Measurements from ENCODE around the gene BNC1.
A peak's percentile ranks its signal among the peaks of the same experiment; 100 is the strongest.

BNC1 gene

GRCh38 chr15:83310521-83311456 is 26.3 kb upstream of the BNC1 start:
- Histone ChIP-seq H3K36me3 (ENCODE audit: control insufficient read depth, insufficient read depth, low read length) (no peaks in the 10 kb centered on the region), H3K9me3 (ENCODE audit: control insufficient read depth, insufficient read depth, low read length) (no peaks in the 10 kb centered on the region), H3K27me3 (ENCODE audit: control insufficient read depth, insufficient read depth, low read length) (no peaks in the 10 kb centered on the region), H3K9ac (ENCODE audit: low read depth, low read length) (no peak overlapping the region), H3K4me3 (ENCODE audit: low read depth, low read length) (no peak overlapping the region), H3K4me1 (ENCODE audit: control insufficient read depth, insufficient read depth, low read length) (peaks cover 19% of the 10 kb centered on the region)

GRCh38 chr15:83308671-83309070 is 24.2 kb upstream of the BNC1 start:
- peaks cover 6% of the 10 kb centered on the region for H3K27me3 ChIP-seq (ENCODE audit: control insufficient read depth, insufficient read depth, low read length)
- no peak overlapping the region for H3K4me3 ChIP-seq (ENCODE audit: low read depth, low read length)
- H3K9me3 ChIP-seq (ENCODE audit: control insufficient read depth, insufficient read depth, low read length): no peaks in the 10 kb centered on the region
- H3K4me1 ChIP-seq (ENCODE audit: control insufficient read depth, insufficient read depth, low read length): peaks cover 27% of the 10 kb centered on the region
- H3K36me3 ChIP-seq (ENCODE audit: control insufficient read depth, insufficient read depth, low read length): no peaks in the 10 kb centered on the region
- no peak overlapping the region for H3K9ac ChIP-seq (ENCODE audit: low read depth, low read length)

GRCh38 chr15:83306561-83306960 is 22.1 kb upstream of the BNC1 start:
- H3K9ac ChIP-seq (ENCODE audit: low read depth, low read length): no peak overlapping the region
- no peak overlapping the region for H3K4me3 ChIP-seq (ENCODE audit: low read depth, low read length)
- no peaks in the 10 kb centered on the region for H3K9me3 ChIP-seq (ENCODE audit: control insufficient read depth, insufficient read depth, low read length)
- peaks cover 27% of the 10 kb centered on the region for H3K4me1 ChIP-seq (ENCODE audit: control insufficient read depth, insufficient read depth, low read length)
- no peaks in the 10 kb centered on the region for H3K36me3 ChIP-seq (ENCODE audit: control insufficient read depth, insufficient read depth, low read length)
- H3K27me3 ChIP-seq (ENCODE audit: control insufficient read depth, insufficient read depth, low read length): peaks cover 6% of the 10 kb centered on the region

- H3K27me3 ChIP-seq (ENCODE audit: control insufficient read depth, insufficient read depth, low read length): peaks cover 6% of the 10 kb centered on the region
- H3K36me3 ChIP-seq (ENCODE audit: control insufficient read depth, insufficient read depth, low read length): no peaks in the 10 kb centered on the region
- H3K9ac ChIP-seq (ENCODE audit: low read depth, low read length): peak overlapping the region; percentile 4
- H3K9me3 ChIP-seq (ENCODE audit: control insufficient read depth, insufficient read depth, low read length): no peaks in the 10 kb centered on the region
- H3K4me3 ChIP-seq (ENCODE audit: low read depth, low read length): no peak overlapping the region
- peaks cover 20% of the 10 kb centered on the region for H3K4me1 ChIP-seq (ENCODE audit: control insufficient read depth, insufficient read depth, low read length)
Measured at GRCh38 chr15:83305704-83306291, 21.3 kb upstream of the BNC1 start.

- H3K9me3 ChIP-seq (ENCODE audit: control insufficient read depth, insufficient read depth, low read length): no peaks in the 10 kb centered on the region
- no peak overlapping the region for H3K4me3 ChIP-seq (ENCODE audit: low read depth, low read length)
- no peaks in the 10 kb centered on the region for H3K36me3 ChIP-seq (ENCODE audit: control insufficient read depth, insufficient read depth, low read length)
- H3K27me3 ChIP-seq (ENCODE audit: control insufficient read depth, insufficient read depth, low read length): peaks cover 6% of the 10 kb centered on the region
- H3K9ac ChIP-seq (ENCODE audit: low read depth, low read length): peak overlapping the region; percentile 4
- peaks cover 14% of the 10 kb centered on the region for H3K4me1 ChIP-seq (ENCODE audit: control insufficient read depth, insufficient read depth, low read length)
Measured at GRCh38 chr15:83304861-83305703, 20.6 kb upstream of the BNC1 start.

GRCh38 chr15:83303535-83303934 is 19.1 kb upstream of the BNC1 start:
- Histone ChIP-seq H3K9me3 (ENCODE audit: control insufficient read depth, insufficient read depth, low read length) (no peaks in the 10 kb centered on the region), H3K36me3 (ENCODE audit: control insufficient read depth, insufficient read depth, low read length) (no peaks in the 10 kb centered on the region), H3K9ac (ENCODE audit: low read depth, low read length) (no peak overlapping the region), H3K4me3 (ENCODE audit: low read depth, low read length) (no peak overlapping the region), H3K27me3 (ENCODE audit: control insufficient read depth, insufficient read depth, low read length) (peaks cover 6% of the 10 kb centered on the region), H3K4me1 (ENCODE audit: control insufficient read depth, insufficient read depth, low read length) (peaks cover 13% of the 10 kb centered on the region)

GRCh38 chr15:83300826-83301225 is 16.4 kb upstream of the BNC1 start:
- H3K9ac ChIP-seq (ENCODE audit: low read depth, low read length): no peak overlapping the region
- H3K4me3 ChIP-seq (ENCODE audit: low read depth, low read length): no peak overlapping the region
- H3K27me3 ChIP-seq (ENCODE audit: control insufficient read depth, insufficient read depth, low read length): peaks cover 6% of the 10 kb centered on the region
- H3K36me3 ChIP-seq (ENCODE audit: control insufficient read depth, insufficient read depth, low read length): no peaks in the 10 kb centered on the region
- H3K9me3 ChIP-seq (ENCODE audit: control insufficient read depth, insufficient read depth, low read length): no peaks in the 10 kb centered on the region
- peaks cover 8% of the 10 kb centered on the region for H3K4me1 ChIP-seq (ENCODE audit: control insufficient read depth, insufficient read depth, low read length)

GRCh38 chr15:83299462-83299861 is 15.0 kb upstream of the BNC1 start:
- no peak overlapping the region for H3K4me3 ChIP-seq (ENCODE audit: low read depth, low read length)
- no peaks in the 10 kb centered on the region for H3K36me3 ChIP-seq (ENCODE audit: control insufficient read depth, insufficient read depth, low read length)
- no peaks in the 10 kb centered on the region for H3K4me1 ChIP-seq (ENCODE audit: control insufficient read depth, insufficient read depth, low read length)

GRCh38 chr15:83295417-83295816 is 11.0 kb upstream of the BNC1 start:
- H3K4me3 ChIP-seq (ENCODE audit: low read depth, low read length): no peak overlapping the region
- no peaks in the 10 kb centered on the region for H3K4me1 ChIP-seq (ENCODE audit: control insufficient read depth, insufficient read depth, low read length)
- peaks cover 4% of the 10 kb centered on the region for H3K27me3 ChIP-seq (ENCODE audit: control insufficient read depth, insufficient read depth, low read length)
- H3K9me3 ChIP-seq (ENCODE audit: control insufficient read depth, insufficient read depth, low read length): no peaks in the 10 kb centered on the region
- no peaks in the 10 kb centered on the region for H3K36me3 ChIP-seq (ENCODE audit: control insufficient read depth, insufficient read depth, low read length)
- no peak overlapping the region for H3K9ac ChIP-seq (ENCODE audit: low read depth, low read length)

More at GRCh38 chr15:83299462-83299861, 15.0 kb upstream of the BNC1 start:
- Histone ChIP-seq H3K27me3 (ENCODE audit: control insufficient read depth, insufficient read depth, low read length) (no peaks in the 10 kb centered on the region), H3K9me3 (ENCODE audit: control insufficient read depth, insufficient read depth, low read length) (no peaks in the 10 kb centered on the region), H3K9ac (ENCODE audit: low read depth, low read length) (no peak overlapping the region)

GRCh38 chr15:83293201-83293600 is 8.7 kb upstream of the BNC1 start:
- Histone ChIP-seq H3K9me3 (ENCODE audit: control insufficient read depth, insufficient read depth, low read length) (no peaks in the 10 kb centered on the region), H3K27me3 (ENCODE audit: control insufficient read depth, insufficient read depth, low read length) (peaks cover 4% of the 10 kb centered on the region), H3K4me3 (ENCODE audit: low read depth, low read length) (no peak overlapping the region), H3K9ac (ENCODE audit: low read depth, low read length) (no peak overlapping the region), H3K36me3 (ENCODE audit: control insufficient read depth, insufficient read depth, low read length) (no peaks in the 10 kb centered on the region), H3K4me1 (ENCODE audit: control insufficient read depth, insufficient read depth, low read length) (no peaks in the 10 kb centered on the region)

- no peaks in the 10 kb centered on the region for H3K9me3 ChIP-seq (ENCODE audit: control insufficient read depth, insufficient read depth, low read length)
- H3K4me1 ChIP-seq (ENCODE audit: control insufficient read depth, insufficient read depth, low read length): no peaks in the 10 kb centered on the region
- H3K36me3 ChIP-seq (ENCODE audit: control insufficient read depth, insufficient read depth, low read length): no peaks in the 10 kb centered on the region
- no peak overlapping the region for H3K4me3 ChIP-seq (ENCODE audit: low read depth, low read length)
- H3K27me3 ChIP-seq (ENCODE audit: control insufficient read depth, insufficient read depth, low read length): peaks cover 7% of the 10 kb centered on the region
- no peak overlapping the region for H3K9ac ChIP-seq (ENCODE audit: low read depth, low read length)
Measured at GRCh38 chr15:83292317-83292716, 7.9 kb upstream of the BNC1 start.

All from iPS-15b (cell line).